Naive thymus-derived CD8-positive, alpha-beta T cell (primary cell): ENCODE results near the gene IL21. TPM values are rescaled to one million over a fixed set of nuclear protein-coding genes. Genes with fewer than 3 reads are reported as not detected.
A peak's percentile ranks its signal among the peaks of the same experiment; 100 is the strongest.
"Not testable (repeated sequence)": the region's sequence is repeated elsewhere in the genome, so short reads cannot be mapped to it uniquely, and the experiment has no call there.

Source experiments
- ATAC-seq, 2 donors: fragments of 150-1000 bp; cut with Tn5 transposase in 1 of 2; sonication (Bioruptor Pico), chemical (Tn5 transposase) in 1 of 2; 1 replicate in 1 of 2; 2 replicates in 1 of 2; pipeline ENCODE4 v1.10.0; 2021; ENCODE audit warnings: mild to moderate bottlenecking in 2 of 2, moderate library complexity in 2 of 2
- POLR2A ChIA-PET: fragments of 350-600 bp; sonication (Branson Sonifier 250); formaldehyde crosslinking; loops from one replicate; lab custom pipeline; 2021; ENCODE audit warnings: antibody characterized with exemption; lab: Charles Lee
- DNase-seq, 10 donors: peaks; one replicate each; pipeline versions ENCODE4 v3.0.0 to v3.0.0-alpha.2; 2020 to 2022
- H3K27ac Mint-ChIP-seq, 10 donors: one replicate each; pipeline ENCODE4 v1.8.0; 2020 to 2022; ENCODE audit warnings: mild to moderate bottlenecking in 10 of 10, mixed read lengths in 10 of 10, moderate library complexity in 4 of 10, inconsistent platforms in 1 of 10
- H3K27me3 Mint-ChIP-seq, 5 donors: one replicate each; pipeline ENCODE4 v1.8.0; 2021 to 2022; ENCODE audit warnings: mixed read lengths in 5 of 5
- H3K36me3 Mint-ChIP-seq, 3 donors: one replicate each; pipeline ENCODE4 v1.8.0; 2020 to 2022; ENCODE audit warnings: mixed read lengths in 3 of 3, mild to moderate bottlenecking in 2 of 3, inconsistent platforms in 1 of 3
- H3K4me1 Mint-ChIP-seq, 4 donors: one replicate each; pipeline ENCODE4 v1.8.0; 2021 to 2022; ENCODE audit warnings: mixed read lengths in 4 of 4
- H3K4me3 Mint-ChIP-seq, 10 donors: one replicate each; pipeline ENCODE4 v1.8.0; 2020 to 2022; ENCODE audit warnings: mild to moderate bottlenecking in 10 of 10, mixed read lengths in 10 of 10, moderate library complexity in 6 of 10, inconsistent platforms in 1 of 10
- H3K9me3 Mint-ChIP-seq, 9 donors: one replicate each; pipeline ENCODE4 v1.8.0; 2020 to 2022; ENCODE audit warnings: mixed read lengths in 9 of 9, mild to moderate bottlenecking in 3 of 9, inconsistent platforms in 1 of 9, moderate library complexity in 1 of 9
- polyA plus RNA-seq, 3 donors: library from polyadenylated mRNA; unstranded; fragments of 300-500 nt; fragmentation: Illumina TruSeq; gene quantifications; one replicate each; pipeline ENCODE4 v1.2.3, GENCODE V29; 2021
- total RNA-seq, 8 experiments: library from RNA in 2 of 8; stranded (reverse) in 2 of 8; gene quantifications; one replicate each; pipeline ENCODE4 v1.2.3 and lab custom pipeline; 2021 to 2026

Gene IL21
- total and polyA plus RNA-seq, 5 experiments from 2014 or later: not detected

- H3K4me1 Mint-ChIP-seq: no peaks in the 10 kb centered on the region
- no peak for ATAC-seq
Measured at GRCh38 chr4:122657553-122657952, 36.7 kb upstream of the IL21 start.

GRCh38 chr4:122656583-122656982 is 35.7 kb upstream of the IL21 start:
- ATAC-seq, POLR2A ChIA-PET, H3K27ac Mint-ChIP-seq, H3K4me3 Mint-ChIP-seq, H3K4me1 Mint-ChIP-seq, H3K9me3 Mint-ChIP-seq, DNase-seq: not testable (repeated sequence)
- peaks cover 0 to 18% (median 5%) of the 10 kb centered on the region in 5 donors for H3K27me3 Mint-ChIP-seq
- H3K36me3 Mint-ChIP-seq: peaks cover 0 to 10% (median 5%) of the 10 kb centered on the region in 3 donors

More at GRCh38 chr4:122657553-122657952, 36.7 kb upstream of the IL21 start:
- no peak for DNase-seq
- Mint-ChIP-seq H3K9me3 (peaks cover 0 to 9% (median 0%) of the 10 kb centered on the region in 9 donors), H3K36me3 (peaks cover 0 to 10% (median 5%) of the 10 kb centered on the region in 3 donors), H3K27ac (no peak overlapping the region), H3K4me3 (no peak overlapping the region), H3K27me3 (peaks cover 0 to 18% (median 5%) of the 10 kb centered on the region in 5 donors)
- POLR2A ChIA-PET: no interaction called here

GRCh38 chr4:122652379-122652778 is 31.5 kb upstream of the IL21 start:
- peak in 5 of 10 donors; percentile 1 to 9 (median 6) for DNase-seq
- H3K4me1 Mint-ChIP-seq: no peaks in the 10 kb centered on the region
- ATAC-seq: no peak
- no peak overlapping the region for H3K4me3 Mint-ChIP-seq
- H3K36me3 Mint-ChIP-seq: peaks cover 0 to 6% (median 5%) of the 10 kb centered on the region in 3 donors
- no peak overlapping the region for H3K27ac Mint-ChIP-seq
- POLR2A ChIA-PET: no interaction called here
- peaks cover 0 to 6% (median 0%) of the 10 kb centered on the region in 9 donors for H3K9me3 Mint-ChIP-seq
- peaks cover 0 to 2% (median 0%) of the 10 kb centered on the region in 5 donors for H3K27me3 Mint-ChIP-seq

- no peaks in the 10 kb centered on the region for H3K4me1 Mint-ChIP-seq
- no peaks in the 10 kb centered on the region for H3K36me3 Mint-ChIP-seq
- no peaks in the 10 kb centered on the region for H3K27me3 Mint-ChIP-seq
- no peak overlapping the region for H3K4me3 Mint-ChIP-seq
- no peak for ATAC-seq
- peak overlapping the region in 1 of 10 donors; percentile 34 for H3K27ac Mint-ChIP-seq
- DNase-seq: no peak
- POLR2A ChIA-PET: no interaction called here
- H3K9me3 Mint-ChIP-seq: no peaks in the 10 kb centered on the region
Measured at GRCh38 chr4:122650148-122650547, 29.3 kb upstream of the IL21 start.

GRCh38 chr4:122647656-122648055 is 26.8 kb upstream of the IL21 start:
- Mint-ChIP-seq H3K36me3 (no peaks in the 10 kb centered on the region), H3K27me3 (peaks cover 0 to 3% (median 0%) of the 10 kb centered on the region in 5 donors), H3K27ac (no peak overlapping the region), H3K4me1 (no peaks in the 10 kb centered on the region), H3K9me3 (no peaks in the 10 kb centered on the region), H3K4me3 (no peak overlapping the region)
- POLR2A ChIA-PET: no interaction called here
- DNase-seq (no peak), ATAC-seq (no peak)

GRCh38 chr4:122643257-122643656 is 22.4 kb upstream of the IL21 start:
- no peak for ATAC-seq
- Mint-ChIP-seq H3K4me1 (peaks cover 0 to 4% (median under 1%) of the 10 kb centered on the region in 4 donors), H3K27ac (no peak overlapping the region), H3K4me3 (no peak overlapping the region), H3K27me3 (peaks cover 0 to 7% (median 0%) of the 10 kb centered on the region in 5 donors), H3K9me3 (no peaks in the 10 kb centered on the region), H3K36me3 (no peaks in the 10 kb centered on the region)
- POLR2A ChIA-PET: no interaction called here
- DNase-seq: no peak

GRCh38 chr4:122639181-122639580 is 18.3 kb upstream of the IL21 start:
- DNase-seq: no peak
- POLR2A ChIA-PET: no interaction called here

GRCh38 chr4:122636697-122637096 is 15.8 kb upstream of the IL21 start:
- H3K27me3 Mint-ChIP-seq: peaks cover 0 to 7% (median 4%) of the 10 kb centered on the region in 5 donors
- peaks cover 0 to 4% (median 2%) of the 10 kb centered on the region in 4 donors for H3K4me1 Mint-ChIP-seq
- ATAC-seq (no peak), DNase-seq (no peak)
- peaks cover 0 to 3% (median 0%) of the 10 kb centered on the region in 9 donors for H3K9me3 Mint-ChIP-seq
- H3K4me3 Mint-ChIP-seq: no peak overlapping the region
- H3K27ac Mint-ChIP-seq: no peak overlapping the region
- POLR2A ChIA-PET: no interaction called here
- no peaks in the 10 kb centered on the region for H3K36me3 Mint-ChIP-seq

More at GRCh38 chr4:122639181-122639580, 18.3 kb upstream of the IL21 start:
- Mint-ChIP-seq H3K27me3 (peaks cover 0 to 9% (median 3%) of the 10 kb centered on the region in 5 donors), H3K36me3 (no peaks in the 10 kb centered on the region), H3K4me3 (no peak overlapping the region), H3K9me3 (peaks cover 0 to 3% (median 0%) of the 10 kb centered on the region in 9 donors), H3K27ac (no peak overlapping the region), H3K4me1 (peaks cover 0 to 4% (median 2%) of the 10 kb centered on the region in 4 donors)
- no peak for ATAC-seq

GRCh38 chr4:122635205-122635604 is 14.3 kb upstream of the IL21 start:
- peaks cover 1 to 11% (median 5%) of the 10 kb centered on the region in 5 donors for H3K27me3 Mint-ChIP-seq
- no peak for DNase-seq
- H3K36me3 Mint-ChIP-seq: no peaks in the 10 kb centered on the region
- peak overlapping the region in 1 of 10 donors; percentile 15 for H3K4me3 Mint-ChIP-seq
- ATAC-seq: no peak
- peaks cover 0 to 4% (median 2%) of the 10 kb centered on the region in 4 donors for H3K4me1 Mint-ChIP-seq
- POLR2A ChIA-PET: no interaction called here
- peaks cover 0 to 3% (median 0%) of the 10 kb centered on the region in 9 donors for H3K9me3 Mint-ChIP-seq
- no peak overlapping the region for H3K27ac Mint-ChIP-seq

GRCh38 chr4:122633211-122633610 is 12.3 kb upstream of the IL21 start:
- Mint-ChIP-seq H3K27me3 (peaks cover 5 to 21% (median 6%) of the 10 kb centered on the region in 5 donors), H3K27ac (no peak overlapping the region), H3K4me1 (peaks cover 0 to 3% (median 0%) of the 10 kb centered on the region in 4 donors), H3K36me3 (no peaks in the 10 kb centered on the region), H3K9me3 (peaks cover 0 to 3% (median 0%) of the 10 kb centered on the region in 9 donors), H3K4me3 (no peak overlapping the region)
- ATAC-seq (no peak), DNase-seq (no peak)
- POLR2A ChIA-PET: no interaction called here

GRCh38 chr4:122632396-122633143 is 11.7 kb upstream of the IL21 start:
- DNase-seq (no peak), ATAC-seq (no peak)
- Mint-ChIP-seq H3K36me3 (no peaks in the 10 kb centered on the region), H3K9me3 (peaks cover 0 to 3% (median 0%) of the 10 kb centered on the region in 9 donors), H3K27ac (no peak overlapping the region), H3K4me1 (peaks cover 0 to 3% (median 0%) of the 10 kb centered on the region in 4 donors), H3K4me3 (no peak overlapping the region), H3K27me3 (peaks cover 5 to 21% (median 6%) of the 10 kb centered on the region in 5 donors)
- POLR2A ChIA-PET: no interaction called here

- no peaks in the 10 kb centered on the region for H3K4me1 Mint-ChIP-seq
- no peak overlapping the region for H3K27ac Mint-ChIP-seq
- POLR2A ChIA-PET: no interaction called here
- H3K36me3 Mint-ChIP-seq: no peaks in the 10 kb centered on the region
- ATAC-seq (no peak), DNase-seq (no peak)
- H3K27me3 Mint-ChIP-seq: peaks cover 0 to 19% (median 3%) of the 10 kb centered on the region in 5 donors
- no peak overlapping the region for H3K4me3 Mint-ChIP-seq
- no peaks in the 10 kb centered on the region for H3K9me3 Mint-ChIP-seq
Measured at GRCh38 chr4:122625156-122625555, 4.3 kb upstream of the IL21 start.

- Mint-ChIP-seq H3K27me3 (peaks cover 0 to 9% (median 0%) of the 10 kb centered on the region in 5 donors), H3K9me3 (no peaks in the 10 kb centered on the region), H3K27ac (no peak overlapping the region), H3K4me3 (no peak overlapping the region), H3K36me3 (no peaks in the 10 kb centered on the region), H3K4me1 (no peaks in the 10 kb centered on the region)
- DNase-seq: no peak
- no peak for ATAC-seq
- POLR2A ChIA-PET: no interaction called here
Measured at GRCh38 chr4:122624205-122624604, 3.3 kb upstream of the IL21 start.
